ENCODE measurements around the gene HUS1B.

GRCh38 chr6:610882-611281 lies 46.0 kb downstream of the HUS1B start:
- no peak for TF ChIP-seq POLR2A (IDR thresholded peaks at IDR 0.05)
- TF ChIP-seq, protein P1, sequence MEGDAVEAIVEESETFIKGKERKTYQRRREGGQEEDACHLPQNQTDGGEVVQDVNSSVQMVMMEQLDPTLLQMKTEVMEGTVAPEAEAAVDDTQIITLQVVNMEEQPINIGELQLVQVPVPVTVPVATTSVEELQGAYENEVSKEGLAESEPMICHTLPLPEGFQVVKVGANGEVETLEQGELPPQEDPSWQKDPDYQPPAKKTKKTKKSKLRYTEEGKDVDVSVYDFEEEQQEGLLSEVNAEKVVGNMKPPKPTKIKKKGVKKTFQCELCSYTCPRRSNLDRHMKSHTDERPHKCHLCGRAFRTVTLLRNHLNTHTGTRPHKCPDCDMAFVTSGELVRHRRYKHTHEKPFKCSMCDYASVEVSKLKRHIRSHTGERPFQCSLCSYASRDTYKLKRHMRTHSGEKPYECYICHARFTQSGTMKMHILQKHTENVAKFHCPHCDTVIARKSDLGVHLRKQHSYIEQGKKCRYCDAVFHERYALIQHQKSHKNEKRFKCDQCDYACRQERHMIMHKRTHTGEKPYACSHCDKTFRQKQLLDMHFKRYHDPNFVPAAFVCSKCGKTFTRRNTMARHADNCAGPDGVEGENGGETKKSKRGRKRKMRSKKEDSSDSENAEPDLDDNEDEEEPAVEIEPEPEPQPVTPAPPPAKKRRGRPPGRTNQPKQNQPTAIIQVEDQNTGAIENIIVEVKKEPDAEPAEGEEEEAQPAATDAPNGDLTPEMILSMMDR (IDR thresholded peaks at IDR 0.05): no peak

Data from vagina (tissue), 2 donors.